Neural progenitor cell (in vitro differentiated cells): ENCODE data around the gene GFRA4.

Source experiments
- EZH2 ChIP-seq: fragments of 200-600 bp; sonication (generic); IDR thresholded peaks from 2 replicates; pipeline ENCODE4 v1.6.1; 2017; ENCODE audit warnings: antibody characterized with exemption, mild to moderate bottlenecking, moderate library complexity
- EZH2phosphoT487 ChIP-seq: fragments of 200-600 bp; sonication (generic); IDR thresholded peaks from 2 replicates; pipeline ENCODE4 v1.6.1; 2017; ENCODE audit warnings: antibody characterized with exemption
- TF ChIP-seq, protein P1 (sequence below): fragments of 200-600 bp; sonication (generic); IDR thresholded peaks from 2 replicates; pipeline ENCODE4 v1.5.1; 2017; ENCODE audit warnings: antibody characterized with exemption, mild to moderate bottlenecking

DNA sequence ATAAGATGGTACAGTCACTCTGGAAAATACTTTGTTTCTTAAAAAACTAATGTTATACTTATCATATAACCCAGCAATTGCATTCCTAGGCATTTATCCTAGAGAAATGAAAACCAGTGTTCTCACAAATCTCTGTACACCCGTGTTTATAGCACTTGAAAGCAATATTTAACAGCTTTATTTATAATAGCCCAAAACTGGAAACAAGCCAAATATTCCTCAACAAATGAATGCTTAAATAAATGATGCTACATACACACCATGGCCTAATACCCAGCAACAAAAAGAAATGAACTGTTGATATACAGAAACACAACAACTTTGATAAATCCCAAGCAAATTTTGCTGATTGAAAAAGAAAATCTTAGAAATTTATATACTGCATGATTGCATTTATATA lies 51.3 kb downstream of the GFRA4 start:
- TF ChIP-seq EZH2 (no peak), EZH2phosphoT487 (no peak)
- TF ChIP-seq, protein P1, sequence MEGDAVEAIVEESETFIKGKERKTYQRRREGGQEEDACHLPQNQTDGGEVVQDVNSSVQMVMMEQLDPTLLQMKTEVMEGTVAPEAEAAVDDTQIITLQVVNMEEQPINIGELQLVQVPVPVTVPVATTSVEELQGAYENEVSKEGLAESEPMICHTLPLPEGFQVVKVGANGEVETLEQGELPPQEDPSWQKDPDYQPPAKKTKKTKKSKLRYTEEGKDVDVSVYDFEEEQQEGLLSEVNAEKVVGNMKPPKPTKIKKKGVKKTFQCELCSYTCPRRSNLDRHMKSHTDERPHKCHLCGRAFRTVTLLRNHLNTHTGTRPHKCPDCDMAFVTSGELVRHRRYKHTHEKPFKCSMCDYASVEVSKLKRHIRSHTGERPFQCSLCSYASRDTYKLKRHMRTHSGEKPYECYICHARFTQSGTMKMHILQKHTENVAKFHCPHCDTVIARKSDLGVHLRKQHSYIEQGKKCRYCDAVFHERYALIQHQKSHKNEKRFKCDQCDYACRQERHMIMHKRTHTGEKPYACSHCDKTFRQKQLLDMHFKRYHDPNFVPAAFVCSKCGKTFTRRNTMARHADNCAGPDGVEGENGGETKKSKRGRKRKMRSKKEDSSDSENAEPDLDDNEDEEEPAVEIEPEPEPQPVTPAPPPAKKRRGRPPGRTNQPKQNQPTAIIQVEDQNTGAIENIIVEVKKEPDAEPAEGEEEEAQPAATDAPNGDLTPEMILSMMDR = no peak
